PC-3 (cell line): ENCODE measurements around the gene RPL5.
"Not testable (repeated sequence)": the region's sequence is repeated elsewhere in the genome, so short reads cannot be mapped to it uniquely, and the experiment has no call there.

Source experiments
- CTCF ChIP-seq: fragments of 300-600 bp; sonication (generic); conservative IDR thresholded peaks from 2 replicates; pipeline ENCODE4 v1.5.1; 2017; ENCODE audit warnings: antibody characterized with exemption, low read depth, mild to moderate bottlenecking, low read length
- EZH2 ChIP-seq: fragments of 300-600 bp; sonication (generic); IDR thresholded peaks from one replicate; pipeline ENCODE4 v1.6.1; 2017; ENCODE audit warnings: antibody characterized with exemption, mild to moderate bottlenecking, low read length; ENCODE audit not compliant: unreplicated experiment
- EZH2phosphoT487 ChIP-seq: fragments of 300-600 bp; sonication (generic); IDR thresholded peaks from 2 replicates; pipeline ENCODE4 v1.6.1; 2018; ENCODE audit warnings: mild to moderate bottlenecking, antibody characterized with exemption, low read length, borderline replicate concordance

DNA sequence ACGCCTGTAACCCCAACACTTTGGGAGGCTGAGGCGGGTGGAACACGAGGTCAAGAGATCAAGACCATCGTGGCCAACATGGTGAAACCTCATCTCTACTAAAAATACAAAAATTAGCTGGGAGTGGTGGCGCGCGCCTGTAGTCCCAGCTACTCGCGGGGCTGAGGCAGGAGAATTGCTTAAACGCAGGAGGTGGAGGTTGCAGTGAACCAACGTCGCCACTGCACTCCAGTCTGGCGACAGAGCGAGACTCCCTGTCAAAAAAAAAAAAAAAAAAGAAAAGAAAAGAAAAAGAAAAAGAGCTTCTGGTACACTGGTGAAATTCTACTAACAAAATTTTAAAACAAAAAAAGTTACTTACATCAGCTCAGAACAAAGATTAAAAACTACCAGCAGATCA is 48.3 kb upstream of the RPL5 start:
- TF ChIP-seq CTCF, EZH2, EZH2phosphoT487: not testable (repeated sequence)
